HG02642 (cell line): Measurements from ENCODE around the gene ZNF621.

ENCODE experiments used
- ATAC-seq: cut with Tn5 transposase; IDR thresholded peaks from one replicate; pipeline ENCODE4 v1.9.1; 2021; ENCODE audit warnings: mild to moderate bottlenecking; ENCODE audit not compliant: unreplicated experiment, poor library complexity

ZNF621 gene

DNA sequence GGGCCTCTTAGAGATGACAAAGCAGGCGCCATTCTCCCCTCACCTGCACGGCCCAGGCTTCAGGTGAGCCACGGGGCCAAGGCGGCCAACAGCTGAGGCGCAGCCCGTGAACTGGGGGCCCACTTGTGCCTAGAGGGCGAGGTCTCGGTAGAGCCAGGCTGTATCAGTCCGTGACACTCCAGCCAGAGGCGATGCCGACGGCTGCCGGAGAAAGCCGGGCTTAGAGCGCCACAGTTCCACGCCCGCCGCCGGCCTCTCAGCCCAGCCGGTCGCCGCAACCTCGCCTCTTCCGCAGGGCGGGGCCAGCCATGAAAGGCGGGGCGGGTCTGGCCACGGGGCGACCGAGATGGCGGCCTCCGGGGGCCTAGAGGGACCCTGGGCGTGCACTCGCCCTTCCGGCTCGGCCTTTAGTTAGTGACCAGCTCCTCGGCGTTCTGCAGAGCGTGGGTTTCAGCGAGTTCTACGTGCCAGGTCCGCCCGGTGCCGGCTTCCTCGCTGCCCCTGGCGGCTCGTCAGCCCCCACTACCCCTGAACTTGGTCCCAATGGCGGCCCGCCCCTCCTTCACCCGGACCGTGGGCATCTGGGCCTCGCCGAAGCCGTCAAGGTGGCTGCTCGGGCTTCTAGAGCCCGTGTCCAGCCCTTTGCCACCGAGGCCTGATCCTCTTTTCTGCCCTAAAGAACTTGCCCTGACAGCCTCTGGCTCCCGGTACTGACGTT lies at the start of gene ZNF621:
ZNF621 (plus strand) TSS at position 393 of the 718 bp plus-strand sequence. CDS start 881 bp downstream, outside the sequence.
- peak; percentile 99 for ATAC-seq

GRCh38 chr3:40476478-40477470 lies 48.0 kb upstream of the ZNF621 start, which contains the start of gene ZNF619:
TSS of gene ZNF619 (plus strand) at chr3:40477122. CDS start at chr3:40477980, 858 bp downstream.
- peak; percentile 89 for ATAC-seq

GRCh38 chr3:40477666-40478065 lies 47.1 kb upstream of the ZNF621 start:
- no peak for ATAC-seq

- ATAC-seq = no peak
These were observed 37.6 kb upstream of the ZNF621 start for GRCh38 chr3:40487172-40487571.

- no peak for ATAC-seq
These were observed 33.8 kb upstream of the ZNF621 start for GRCh38 chr3:40490916-40491315.

- no peak for ATAC-seq
These were observed 30.1 kb upstream of the ZNF621 start for GRCh38 chr3:40494698-40495097.

DNA sequence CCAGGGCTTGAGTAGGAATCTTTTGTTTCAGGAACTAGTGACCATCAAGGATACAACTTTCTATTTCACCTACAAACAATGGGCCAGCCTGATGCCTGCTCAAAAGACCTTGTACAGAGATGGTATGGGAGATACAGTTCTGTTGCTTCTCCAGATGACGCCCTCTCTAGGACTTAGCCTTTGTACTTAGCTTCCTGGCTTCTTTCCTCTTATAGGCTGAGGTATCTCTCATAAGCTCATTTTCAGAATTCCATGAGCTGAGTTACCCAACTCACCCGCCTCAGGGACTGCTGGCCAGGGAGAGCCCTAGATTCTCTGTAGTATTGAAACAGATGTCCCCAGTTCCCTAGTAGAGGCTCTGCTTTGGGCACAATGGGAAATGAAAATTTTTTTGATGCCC lies 27.5 kb upstream of the ZNF621 start:
- no peak for ATAC-seq

DNA sequence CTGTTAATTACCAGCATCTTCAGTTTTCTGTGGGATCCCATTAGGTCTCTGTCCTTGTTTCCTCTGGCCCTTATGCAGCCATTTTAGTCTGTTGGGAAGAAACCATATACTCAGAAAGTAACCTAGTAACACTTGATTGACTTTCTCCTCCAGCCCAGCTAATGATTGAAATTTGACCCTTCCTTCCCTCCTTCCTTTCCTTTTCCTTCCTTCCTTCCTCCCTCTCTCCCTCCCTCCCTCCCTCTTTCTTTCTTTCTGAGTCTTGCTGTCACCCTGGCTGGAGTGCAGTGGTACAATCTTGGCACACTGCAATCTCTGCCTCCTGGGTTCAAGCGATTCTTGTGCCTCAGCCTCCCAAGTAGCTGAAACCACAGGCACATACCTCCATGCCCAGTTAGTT lies 24.8 kb upstream of the ZNF621 start:
- ATAC-seq = no peak

DNA sequence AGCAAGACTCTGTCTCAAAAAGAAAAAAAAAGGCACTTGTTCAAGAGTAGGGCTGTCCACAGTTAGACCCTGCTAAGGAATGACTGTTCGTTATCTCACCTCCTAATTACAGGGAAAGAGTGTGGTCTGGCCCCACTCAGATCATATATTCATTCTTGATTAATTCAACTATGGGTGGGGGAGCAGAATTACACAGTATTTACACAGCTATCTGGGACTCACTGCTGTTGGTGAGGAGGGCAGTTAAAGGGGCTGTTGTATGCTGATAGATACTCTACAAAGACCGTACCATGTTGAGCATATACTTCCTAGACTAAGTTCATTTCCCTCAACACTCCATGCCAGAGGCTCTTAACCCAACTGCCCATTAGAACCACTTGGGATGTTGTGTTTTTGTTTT lies 22.7 kb upstream of the ZNF621 start:
- ATAC-seq = no peak

GRCh38 chr3:40504636-40505430 lies 19.9 kb upstream of the ZNF621 start:
- no peak for ATAC-seq

GRCh38 chr3:40505599-40506462 lies 18.9 kb upstream of the ZNF621 start, which contains the start of gene ZNF620:
TSS of gene ZNF620 (plus strand) at chr3:40506039. CDS start at chr3:40506353, 314 bp downstream.
- ATAC-seq = peak; percentile 92

GRCh38 chr3:40511031-40511718 lies 13.6 kb upstream of the ZNF621 start:
- no peak for ATAC-seq

DNA sequence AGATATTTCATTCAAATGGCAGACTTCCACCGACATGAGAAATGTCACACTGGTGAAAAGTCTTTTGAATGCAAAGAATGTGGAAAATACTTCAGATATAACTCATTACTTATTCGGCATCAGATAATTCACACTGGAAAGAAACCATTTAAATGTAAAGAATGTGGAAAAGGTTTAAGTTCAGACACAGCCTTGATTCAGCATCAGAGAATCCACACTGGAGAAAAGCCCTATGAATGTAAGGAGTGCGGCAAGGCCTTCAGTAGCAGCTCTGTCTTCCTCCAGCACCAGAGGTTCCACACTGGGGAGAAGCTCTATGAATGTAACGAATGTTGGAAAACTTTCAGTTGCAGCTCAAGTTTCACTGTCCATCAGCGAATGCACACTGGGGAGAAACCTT lies 8.6 kb upstream of the ZNF621 start:
- no peak for ATAC-seq

GRCh38 chr3:40518067-40518466 lies 6.7 kb upstream of the ZNF621 start:
- no peak for ATAC-seq

DNA sequence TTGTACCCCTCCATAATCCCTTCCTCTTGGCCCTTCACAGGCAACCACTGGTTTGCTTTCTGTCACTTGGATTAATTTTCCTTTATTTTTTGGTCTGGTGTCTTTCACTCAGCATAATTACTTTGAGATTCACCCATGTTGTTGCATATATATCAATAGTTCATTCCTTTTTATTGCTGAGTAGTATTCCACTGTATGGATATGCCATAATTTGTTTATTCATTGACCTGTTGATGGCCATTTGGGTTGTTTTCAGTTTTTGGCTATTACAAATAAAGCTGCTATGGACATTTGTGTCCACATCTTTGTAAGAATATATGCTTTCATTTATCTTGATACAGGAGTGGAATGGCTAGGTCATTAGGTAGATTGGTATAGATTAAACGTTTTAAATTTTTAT lies 5.9 kb upstream of the ZNF621 start:
- ATAC-seq = no peak

- no peak for ATAC-seq
These were observed 3.5 kb upstream of the ZNF621 start for GRCh38 chr3:40521254-40521653.

DNA sequence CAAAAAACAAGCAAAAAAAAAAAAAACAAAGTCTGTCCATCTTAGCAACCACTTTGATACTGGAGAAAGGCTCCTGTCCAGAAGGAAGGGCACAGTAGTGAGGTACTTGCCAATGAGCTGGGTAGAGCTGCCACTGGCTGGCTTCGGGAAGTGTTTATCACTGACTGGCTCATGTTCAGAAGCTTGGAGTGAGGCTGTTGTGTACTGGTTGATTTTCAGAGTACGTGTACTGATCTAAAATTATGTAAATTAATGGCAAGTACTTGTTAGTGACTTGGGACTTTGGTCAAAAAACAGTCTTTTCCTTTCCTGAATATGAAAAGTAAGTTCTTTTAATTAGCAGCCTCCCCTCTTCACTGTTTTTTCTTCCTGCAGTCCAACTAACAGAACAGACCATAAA lies 979 bp upstream of the ZNF621 start:
- ATAC-seq = no peak

DNA sequence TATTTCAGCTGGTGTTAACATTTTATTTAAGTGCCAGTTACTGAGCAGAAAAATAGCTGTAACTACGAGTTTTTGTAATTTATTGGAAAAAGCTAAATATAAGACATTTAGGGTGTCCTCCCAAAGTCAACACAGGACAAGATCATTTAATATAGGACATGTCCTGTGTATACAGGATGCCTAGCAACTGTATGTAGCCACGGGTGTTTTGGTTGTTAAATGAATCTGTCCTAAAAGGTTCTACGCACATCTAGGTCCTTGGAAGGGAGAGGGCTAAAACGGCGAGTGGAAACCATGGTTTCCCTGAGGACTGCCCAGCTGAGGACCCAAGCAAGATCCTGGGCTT lies 565 bp upstream of the ZNF621 start:
- ATAC-seq = no peak

GRCh38 chr3:40528426-40528825 lies 3.7 kb downstream of the ZNF621 start:
- no peak for ATAC-seq
